Keratinocyte (primary cell): ENCODE measurements around the gene RERE. TPM values are rescaled to one million over a fixed set of nuclear protein-coding genes. Genes with fewer than 3 reads are reported as not detected.

Experiments
- DNase-seq: peaks from one replicate; pipeline ENCODE4 v3.0.0-alpha.2; 2011; ENCODE audit warnings: low read depth, missing footprints, low spot score
- FAIRE-seq: peaks from 2 replicates; lab custom pipeline; 2011; peaks lifted over from hg19 to GRCh38; lab: Jason Lieb, UNC
- H2AFZ ChIP-seq: 2 replicates; pipeline ENCODE4 v1.6.0; 2012; ENCODE audit warnings: low read length, control low read depth, inconsistent platforms; ENCODE audit not compliant: control insufficient read depth
- H3K27ac ChIP-seq: 2 replicates; pipeline ENCODE4 v1.5.1; 2011; ENCODE audit warnings: low read length; ENCODE audit not compliant: control insufficient read depth, insufficient read depth
- H3K27me3 ChIP-seq: 3 replicates; pipeline ENCODE4 v1.6.0; 2011; ENCODE audit warnings: low read length; ENCODE audit not compliant: control insufficient read depth, insufficient read depth; ENCODE audit errors: extremely low read depth
- H3K36me3 ChIP-seq, 2 experiments: 2 replicates in 1 of 2; 3 replicates in 1 of 2; pipeline ENCODE4 v1.5.1; 2011; ENCODE audit warnings: low read length in 2 of 2, mild to moderate bottlenecking in 1 of 2; ENCODE audit not compliant: control insufficient read depth in 2 of 2, insufficient read depth in 2 of 2; ENCODE audit errors: extremely low read depth in 1 of 2
- H3K4me1 ChIP-seq: 3 replicates; pipeline ENCODE4 v1.5.1; 2011; ENCODE audit warnings: low read length; ENCODE audit not compliant: control insufficient read depth, insufficient read depth; ENCODE audit errors: extremely low read depth
- H3K4me2 ChIP-seq: 3 replicates; pipeline ENCODE4 v1.6.0; 2011; ENCODE audit warnings: low read depth, low read length; ENCODE audit not compliant: control insufficient read depth, insufficient read depth; ENCODE audit errors: extremely low read depth
- H3K4me3 ChIP-seq, 3 experiments: fragments of 200-600 bp in 1 of 3; sonication (generic) in 1 of 3; 2 replicates in 2 of 3; 3 replicates in 1 of 3; pipeline ENCODE4 v1.5.1; 2011 to 2016; ENCODE audit warnings: low read length in 3 of 3, mild to moderate bottlenecking in 3 of 3, control low read depth in 2 of 3, inconsistent platforms in 1 of 3, low read depth in 1 of 3, mixed read lengths in 1 of 3, mixed run types in 1 of 3, moderate library complexity in 1 of 3; ENCODE audit not compliant: control insufficient read depth in 2 of 3, insufficient read depth in 2 of 3; ENCODE audit errors: extremely low read depth in 1 of 3
- H3K79me2 ChIP-seq: 2 replicates; pipeline ENCODE4 v1.6.0; 2012; ENCODE audit warnings: low read length; ENCODE audit not compliant: control insufficient read depth, insufficient read depth
- H3K9ac ChIP-seq: 3 replicates; pipeline ENCODE4 v1.6.0; 2011; ENCODE audit warnings: low read length; ENCODE audit not compliant: control insufficient read depth, insufficient read depth; ENCODE audit errors: extremely low read depth
- H3K9me1 ChIP-seq: 3 replicates; pipeline ENCODE4 v1.6.0; 2011; ENCODE audit warnings: low read length; ENCODE audit not compliant: control insufficient read depth, insufficient read depth; ENCODE audit errors: extremely low read depth
- H3K9me3 ChIP-seq: 2 replicates; pipeline ENCODE4 v1.5.1; 2012; ENCODE audit warnings: low read depth, low read length; ENCODE audit not compliant: control insufficient read depth
- H4K20me1 ChIP-seq: 3 replicates; pipeline ENCODE4 v1.6.0; 2011; ENCODE audit warnings: low read length; ENCODE audit not compliant: control insufficient read depth, insufficient read depth; ENCODE audit errors: extremely low read depth
- EZH2 ChIP-seq: IDR thresholded peaks from one replicate; pipeline ENCODE4 v1.6.1; 2012; ENCODE audit warnings: inconsistent platforms, mild to moderate bottlenecking, low read length, moderate library complexity
- dilution Hi-C: fragments of 300-500 bp; cut with MboI; formaldehyde crosslinking; loops from one replicate; pipeline ENCODE4 v1.7.0; 2020; ENCODE audit warnings: low sequenced_read_pairs; ENCODE audit not compliant: extremely low pct_ligation_motif_present
- polyA plus RNA-seq, 5 experiments: library from polyadenylated mRNA; depleted of rRNA in 3 of 5; stranded (reverse) in 3 of 5; stranded (forward) in 1 of 5; unstranded in 1 of 5; fragments of >200 nt; gene quantifications; 1 replicate in 1 of 5; 2 replicates in 3 of 5; 3 replicates in 1 of 5; pipeline versions ENCODE4 v1.2.1 to v1.2.3, GENCODE V29; 2011 to 2012; ENCODE audit warnings: missing spikeins in 2 of 5, low read depth in 1 of 5, low replicate concordance in 1 of 5
- TF ChIP-seq, protein P1 (sequence below), 3 experiments: IDR thresholded peaks in 1 of 3; conservative IDR thresholded peaks in 1 of 3; optimal IDR thresholded peaks in 1 of 3; 2 replicates in 2 of 3; 3 replicates in 1 of 3; pipeline versions ENCODE3 to v1.5.1; 2011; ENCODE audit warnings: low read length in 3 of 3, mild to moderate bottlenecking in 3 of 3, moderate library complexity in 2 of 3, control low read depth in 1 of 3, inconsistent platforms in 1 of 3; ENCODE audit not compliant: insufficient read depth in 2 of 3; ENCODE audit errors: extremely low read depth in 1 of 3

The RERE gene
- polyA plus RNA-seq, 1 donor (not counting 4 experiments of a cell fraction or from before 2014, with no cell fraction given), result 3.8 TPM

- no peak for DNase-seq
- no peak for FAIRE-seq
- no peaks in the 10 kb centered on the region for H3K27me3 ChIP-seq
- dilution Hi-C loops, result no loop called here
- H3K9ac ChIP-seq, result no peak overlapping the region
- no peaks in the 10 kb centered on the region for H3K79me2 ChIP-seq
- H3K4me1 ChIP-seq, result no peaks in the 10 kb centered on the region
- no peaks in the 10 kb centered on the region for H3K9me1 ChIP-seq
- H3K36me3 ChIP-seq, result no peaks in the 10 kb centered on the region
- no peaks in the 10 kb centered on the region for H3K9me3 ChIP-seq
- H3K4me2 ChIP-seq, result no peak overlapping the region
- no peak overlapping the region for H3K27ac ChIP-seq
- no peak overlapping the region for H3K4me3 ChIP-seq
- TF ChIP-seq, protein P1, sequence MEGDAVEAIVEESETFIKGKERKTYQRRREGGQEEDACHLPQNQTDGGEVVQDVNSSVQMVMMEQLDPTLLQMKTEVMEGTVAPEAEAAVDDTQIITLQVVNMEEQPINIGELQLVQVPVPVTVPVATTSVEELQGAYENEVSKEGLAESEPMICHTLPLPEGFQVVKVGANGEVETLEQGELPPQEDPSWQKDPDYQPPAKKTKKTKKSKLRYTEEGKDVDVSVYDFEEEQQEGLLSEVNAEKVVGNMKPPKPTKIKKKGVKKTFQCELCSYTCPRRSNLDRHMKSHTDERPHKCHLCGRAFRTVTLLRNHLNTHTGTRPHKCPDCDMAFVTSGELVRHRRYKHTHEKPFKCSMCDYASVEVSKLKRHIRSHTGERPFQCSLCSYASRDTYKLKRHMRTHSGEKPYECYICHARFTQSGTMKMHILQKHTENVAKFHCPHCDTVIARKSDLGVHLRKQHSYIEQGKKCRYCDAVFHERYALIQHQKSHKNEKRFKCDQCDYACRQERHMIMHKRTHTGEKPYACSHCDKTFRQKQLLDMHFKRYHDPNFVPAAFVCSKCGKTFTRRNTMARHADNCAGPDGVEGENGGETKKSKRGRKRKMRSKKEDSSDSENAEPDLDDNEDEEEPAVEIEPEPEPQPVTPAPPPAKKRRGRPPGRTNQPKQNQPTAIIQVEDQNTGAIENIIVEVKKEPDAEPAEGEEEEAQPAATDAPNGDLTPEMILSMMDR (optimal IDR thresholded peaks at IDR 0.05 in 1 of 3, IDR thresholded peaks at IDR 0.05 in 1 of 3, conservative IDR thresholded peaks at IDR 0.05 in 1 of 3; ENCODE audit: extremely low read depth in 1 of 3, insufficient read depth in 2 of 3, low read length in 3 of 3), result no peak
- no peak for TF ChIP-seq EZH2
- H2AFZ ChIP-seq, result no peak overlapping the region
- no peaks in the 10 kb centered on the region for H4K20me1 ChIP-seq
These were observed 217.7 kb downstream of the RERE start for GRCh38 chr1:8599646-8600212.

- TF ChIP-seq, protein P1 (optimal IDR thresholded peaks at IDR 0.05 in 1 of 3, IDR thresholded peaks at IDR 0.05 in 1 of 3, conservative IDR thresholded peaks at IDR 0.05 in 1 of 3; ENCODE audit: extremely low read depth in 1 of 3, insufficient read depth in 2 of 3, low read length in 3 of 3), result no peak
- no peak for TF ChIP-seq EZH2
- no peak for FAIRE-seq
- no peaks in the 10 kb centered on the region for H3K36me3 ChIP-seq
- no peaks in the 10 kb centered on the region for H3K4me1 ChIP-seq
- H2AFZ ChIP-seq, result no peak overlapping the region
- no peak overlapping the region for H3K27ac ChIP-seq
- no peaks in the 10 kb centered on the region for H3K27me3 ChIP-seq
- DNase-seq, result no peak
- dilution Hi-C loops, result no loop called here
- H3K4me3 ChIP-seq, result no peak overlapping the region
- H3K4me2 ChIP-seq, result no peak overlapping the region
- H3K9ac ChIP-seq, result no peak overlapping the region
- no peaks in the 10 kb centered on the region for H3K9me1 ChIP-seq
- no peaks in the 10 kb centered on the region for H3K9me3 ChIP-seq
- no peaks in the 10 kb centered on the region for H3K79me2 ChIP-seq
- no peaks in the 10 kb centered on the region for H4K20me1 ChIP-seq
These were observed 218.7 kb downstream of the RERE start for GRCh38 chr1:8598783-8599182.
